ENCODE results near the gene APP. TPM values are rescaled to one million over a fixed set of nuclear protein-coding genes. Genes with fewer than 3 reads are reported as not detected.

The APP gene
- total and polyA plus RNA-seq, 4 donors: 86.9 to 414 (median 367) TPM

GRCh38 chr21:25963181-25963580 lies 207.4 kb downstream of the APP start:
- Histone ChIP-seq H3K4me3 (no peak overlapping the region), H3K4me1 (ENCODE audit: control insufficient read depth in 5 of 5, insufficient read depth in 5 of 5, low read length in 5 of 5) (peaks cover 0 to 8% (median 0%) of the 10 kb centered on the region in 5 donors), H3K27me3 (ENCODE audit: control insufficient read depth in 3 of 3, insufficient read depth in 3 of 3, low read length in 2 of 3) (no peaks in the 10 kb centered on the region), H3K36me3 (ENCODE audit: control insufficient read depth in 4 of 4, insufficient read depth in 4 of 4, low read length in 4 of 4) (peaks cover 0 to 7% (median 3%) of the 10 kb centered on the region in 4 donors), H3K27ac (ENCODE audit: low read depth in 1 of 2, low read length in 1 of 2) (peak overlapping the region in 1 of 2 donors; percentile 53), H3K9ac (ENCODE audit: insufficient read depth in 1 of 2, low read length in 2 of 2) (no peak overlapping the region), H3K9me3 (ENCODE audit: control insufficient read depth in 4 of 4, insufficient read depth in 3 of 4, low read length in 3 of 4) (no peaks in the 10 kb centered on the region)
- WGBS, 2 donors: 48 to 80% methylated on average over 5 of the region's 5 CpGs
- ATAC-seq (ENCODE audit: insufficient read depth, low FRiP score): peak; percentile 79
- TF ChIP-seq, protein P1, sequence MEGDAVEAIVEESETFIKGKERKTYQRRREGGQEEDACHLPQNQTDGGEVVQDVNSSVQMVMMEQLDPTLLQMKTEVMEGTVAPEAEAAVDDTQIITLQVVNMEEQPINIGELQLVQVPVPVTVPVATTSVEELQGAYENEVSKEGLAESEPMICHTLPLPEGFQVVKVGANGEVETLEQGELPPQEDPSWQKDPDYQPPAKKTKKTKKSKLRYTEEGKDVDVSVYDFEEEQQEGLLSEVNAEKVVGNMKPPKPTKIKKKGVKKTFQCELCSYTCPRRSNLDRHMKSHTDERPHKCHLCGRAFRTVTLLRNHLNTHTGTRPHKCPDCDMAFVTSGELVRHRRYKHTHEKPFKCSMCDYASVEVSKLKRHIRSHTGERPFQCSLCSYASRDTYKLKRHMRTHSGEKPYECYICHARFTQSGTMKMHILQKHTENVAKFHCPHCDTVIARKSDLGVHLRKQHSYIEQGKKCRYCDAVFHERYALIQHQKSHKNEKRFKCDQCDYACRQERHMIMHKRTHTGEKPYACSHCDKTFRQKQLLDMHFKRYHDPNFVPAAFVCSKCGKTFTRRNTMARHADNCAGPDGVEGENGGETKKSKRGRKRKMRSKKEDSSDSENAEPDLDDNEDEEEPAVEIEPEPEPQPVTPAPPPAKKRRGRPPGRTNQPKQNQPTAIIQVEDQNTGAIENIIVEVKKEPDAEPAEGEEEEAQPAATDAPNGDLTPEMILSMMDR (IDR thresholded peaks at IDR 0.05; ENCODE audit: control extremely low read depth, extremely low read depth): no peak
- no peak for DNase-seq

DNA sequence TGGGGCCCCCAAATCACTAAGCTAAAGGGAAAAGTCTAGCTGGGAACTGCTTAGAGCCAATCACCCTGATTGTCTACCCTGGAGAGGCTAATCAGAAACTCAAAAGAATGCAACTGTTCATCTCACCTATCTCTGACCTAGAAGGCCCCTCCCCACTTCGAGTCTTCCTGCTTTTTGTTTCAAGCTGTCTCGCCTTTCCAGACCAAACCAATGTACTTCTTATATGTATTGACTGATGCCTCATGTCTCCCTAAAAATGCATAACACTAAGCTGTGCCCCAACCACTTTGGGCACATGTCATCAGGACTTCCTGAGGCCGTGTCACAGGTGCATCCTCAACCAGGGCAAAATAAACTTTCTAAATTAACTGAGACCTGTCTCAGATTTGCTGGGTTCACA lies 209.5 kb downstream of the APP start:
- peaks cover 0 to 7% (median 3%) of the 10 kb centered on the region in 4 donors for H3K36me3 ChIP-seq (ENCODE audit: control insufficient read depth in 4 of 4, insufficient read depth in 4 of 4, low read length in 4 of 4)
- TF ChIP-seq, protein P1 (IDR thresholded peaks at IDR 0.05; ENCODE audit: control extremely low read depth, extremely low read depth): no peak
- no peak overlapping the region for H3K27ac ChIP-seq (ENCODE audit: low read depth in 1 of 2, low read length in 1 of 2)
- H3K4me3 ChIP-seq: no peak overlapping the region
- 35 to 55% methylated on average over 3 of the region's 3 CpGs for WGBS, 2 donors
- no peak overlapping the region for H3K9ac ChIP-seq (ENCODE audit: insufficient read depth in 1 of 2, low read length in 2 of 2)
- peaks cover 0 to 8% (median 0%) of the 10 kb centered on the region in 5 donors for H3K4me1 ChIP-seq (ENCODE audit: control insufficient read depth in 5 of 5, insufficient read depth in 5 of 5, low read length in 5 of 5)
- H3K9me3 ChIP-seq (ENCODE audit: control insufficient read depth in 4 of 4, insufficient read depth in 3 of 4, low read length in 3 of 4): no peaks in the 10 kb centered on the region
- DNase-seq (no peak), ATAC-seq (ENCODE audit: insufficient read depth, low FRiP score) (no peak)
- H3K27me3 ChIP-seq (ENCODE audit: control insufficient read depth in 3 of 3, insufficient read depth in 3 of 3, low read length in 2 of 3): no peaks in the 10 kb centered on the region

- Histone ChIP-seq H3K27me3 (ENCODE audit: control insufficient read depth in 3 of 3, insufficient read depth in 3 of 3, low read length in 2 of 3) (no peaks in the 10 kb centered on the region), H3K9ac (ENCODE audit: insufficient read depth in 1 of 2, low read length in 2 of 2) (no peak overlapping the region), H3K4me3 (no peak overlapping the region), H3K36me3 (ENCODE audit: control insufficient read depth in 4 of 4, insufficient read depth in 4 of 4, low read length in 4 of 4) (peaks cover 2 to 9% (median 5%) of the 10 kb centered on the region in 4 donors), H3K4me1 (ENCODE audit: control insufficient read depth in 5 of 5, insufficient read depth in 5 of 5, low read length in 5 of 5) (peaks cover 0 to 8% (median 0%) of the 10 kb centered on the region in 5 donors), H3K27ac (ENCODE audit: low read depth in 1 of 2, low read length in 1 of 2) (no peak overlapping the region), H3K9me3 (ENCODE audit: control insufficient read depth in 4 of 4, insufficient read depth in 3 of 4, low read length in 3 of 4) (no peaks in the 10 kb centered on the region)
- WGBS, 2 donors: 75 to 90% methylated on average over 4 of the region's 4 CpGs
- TF ChIP-seq, protein P1 (IDR thresholded peaks at IDR 0.05; ENCODE audit: control extremely low read depth, extremely low read depth): no peak
- no peak for ATAC-seq (ENCODE audit: insufficient read depth, low FRiP score)
- no peak for DNase-seq
Measured at GRCh38 chr21:25960402-25960801, 210.2 kb downstream of the APP start.

- Histone ChIP-seq H3K4me3 (no peak overlapping the region), H3K27me3 (ENCODE audit: control insufficient read depth in 3 of 3, insufficient read depth in 3 of 3, low read length in 2 of 3) (no peaks in the 10 kb centered on the region), H3K9ac (ENCODE audit: insufficient read depth in 1 of 2, low read length in 2 of 2) (no peak overlapping the region), H3K27ac (ENCODE audit: low read depth in 1 of 2, low read length in 1 of 2) (no peak overlapping the region), H3K36me3 (ENCODE audit: control insufficient read depth in 4 of 4, insufficient read depth in 4 of 4, low read length in 4 of 4) (peaks cover 3 to 9% (median 4%) of the 10 kb centered on the region in 4 donors), H3K9me3 (ENCODE audit: control insufficient read depth in 4 of 4, insufficient read depth in 3 of 4, low read length in 3 of 4) (no peaks in the 10 kb centered on the region), H3K4me1 (ENCODE audit: control insufficient read depth in 5 of 5, insufficient read depth in 5 of 5, low read length in 5 of 5) (peaks cover 0 to 8% (median 0%) of the 10 kb centered on the region in 5 donors)
- DNase-seq (no peak), ATAC-seq (ENCODE audit: insufficient read depth, low FRiP score) (no peak)
- TF ChIP-seq, protein P1 (IDR thresholded peaks at IDR 0.05; ENCODE audit: control extremely low read depth, extremely low read depth): no peak
- 93% methylated on average over 3 of the region's 3 CpGs for WGBS, 2 donors
Measured at GRCh38 chr21:25959799-25960198, 210.8 kb downstream of the APP start.

All from lung (tissue), 12 donors.